ENCODE results near the gene RNU1-3. TPM values are rescaled to one million over a fixed set of nuclear protein-coding genes. Genes with fewer than 3 reads are reported as not detected.
"Not testable (repeated sequence)": the region's sequence is repeated elsewhere in the genome, so short reads cannot be mapped to it uniquely, and the experiment has no call there.

RNU1-3 gene
- total RNA-seq, 2 experiments from 2014 or later: 4,982 to 5,937 TPM

DNA sequence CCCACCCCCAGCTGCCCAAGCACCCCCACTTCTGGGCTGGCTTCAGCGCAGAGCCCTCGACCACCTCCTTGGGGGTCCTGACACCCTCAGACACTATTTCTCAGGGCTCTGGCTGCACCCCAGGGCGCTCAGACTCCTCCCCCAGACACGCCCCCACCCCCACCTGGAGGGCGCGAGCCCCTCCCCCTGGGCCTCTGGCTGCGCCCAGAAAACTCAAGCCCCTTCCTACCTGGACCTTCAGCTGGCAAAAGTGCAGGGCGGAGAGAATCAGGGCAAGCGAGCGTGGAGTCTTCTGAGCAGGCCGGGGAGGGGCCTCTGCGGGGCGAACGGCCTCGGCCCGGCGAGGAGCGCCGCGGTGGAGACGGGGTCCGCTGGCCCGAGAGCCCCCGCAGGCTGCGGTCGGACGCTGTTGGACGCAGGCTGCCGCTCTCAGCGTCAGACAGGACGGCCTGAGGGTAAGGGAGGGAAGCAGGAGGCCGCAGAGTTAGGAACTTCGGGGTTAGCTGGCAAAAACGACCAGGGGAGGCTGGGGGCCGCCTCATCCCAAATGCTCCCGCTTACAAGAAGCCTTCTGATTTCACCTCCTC lies 36.0 kb downstream of the RNU1-3 start:
- Mint-ChIP-seq H3K36me3 (ENCODE audit: low read depth) (peaks cover 37% of the 10 kb centered on the region), H3K9me3 (no peaks in the 10 kb centered on the region), H3K27me3 (no peaks in the 10 kb centered on the region), H3K4me1 (ENCODE audit: low read depth) (peaks cover 7% of the 10 kb centered on the region), H3K4me3 (no peak overlapping the region), H3K27ac (no peak overlapping the region)
- ATAC-seq (ENCODE audit: poor library complexity): no peak
- intact Hi-C loops (cut with DNase I, micrococcal nuclease): loop anchor here in 1 of 2 experiments (2.0 to 10.0 kb wide), 2 partner anchors 20 to 126 kb away; no protein-coding TSS in a partner anchor
- ChIA-PET CTCF (no interaction called here), POLR2A (interaction anchor here (1.1 kb wide), 1 partner anchor 117 kb away, joined by 3 read pairs; no protein-coding TSS in a partner anchor)
- no peak for TF ChIP-seq CTCF (IDR thresholded peaks at IDR 0.05)
- H3K36me3 ChIP-seq (ENCODE audit: insufficient read depth, low read length): peaks cover 81% of the 10 kb centered on the region
- DNase-seq: peak in 4 of 14 experiments; percentile 2 to 51 (median 28)
- no peaks in the 10 kb centered on the region for H3K4me1 ChIP-seq (ENCODE audit: insufficient read depth, low read length)
- no peak overlapping the region for H3K27ac ChIP-seq (ENCODE audit: low read depth in 1 of 2, low read length in 2 of 2)
- H3K4me3 ChIP-seq (ENCODE audit: low read length): no peak overlapping the region
- H3K9me3 ChIP-seq (ENCODE audit: control insufficient read depth in 1 of 2, insufficient read depth in 1 of 2, low read length in 2 of 2): no peaks in the 10 kb centered on the region
- no peaks in the 10 kb centered on the region for H3K27me3 ChIP-seq (ENCODE audit: control insufficient read depth in 1 of 2, insufficient read depth in 2 of 2, low read length in 2 of 2)

GRCh38 chr1:16629916-16630530 lies 36.7 kb downstream of the RNU1-3 start:
- H3K4me1 ChIP-seq (ENCODE audit: insufficient read depth, low read length); H3K4me3 Mint-ChIP-seq; H3K27ac ChIP-seq (ENCODE audit: low read depth in 1 of 2, low read length in 2 of 2); H3K9me3 ChIP-seq (ENCODE audit: control insufficient read depth in 1 of 2, insufficient read depth in 1 of 2, low read length in 2 of 2); H3K27ac Mint-ChIP-seq; H3K9me3 Mint-ChIP-seq; ATAC-seq (ENCODE audit: poor library complexity); H3K4me3 ChIP-seq (ENCODE audit: low read length); POLR2A ChIA-PET; CTCF ChIA-PET; H3K27me3 Mint-ChIP-seq; H3K4me1 Mint-ChIP-seq (ENCODE audit: low read depth); H3K27me3 ChIP-seq (ENCODE audit: control insufficient read depth in 1 of 2, insufficient read depth in 2 of 2, low read length in 2 of 2): not testable (repeated sequence)
- peak in 4 of 14 experiments; percentile 2 to 45 (median 30) for DNase-seq
- intact Hi-C loops (cut with DNase I, micrococcal nuclease): loop anchor here in 1 of 2 experiments (2.0 to 10.0 kb wide), 2 partner anchors 19 to 125 kb away; no protein-coding TSS in a partner anchor
- peaks cover 83% of the 10 kb centered on the region for H3K36me3 ChIP-seq (ENCODE audit: insufficient read depth, low read length)
- peaks cover 37% of the 10 kb centered on the region for H3K36me3 Mint-ChIP-seq (ENCODE audit: low read depth)

- Mint-ChIP-seq H3K27me3 (no peaks in the 10 kb centered on the region), H3K27ac (no peak overlapping the region), H3K4me1 (ENCODE audit: low read depth) (no peaks in the 10 kb centered on the region), H3K4me3 (no peak overlapping the region), H3K9me3 (no peaks in the 10 kb centered on the region), H3K36me3 (ENCODE audit: low read depth) (peaks cover 37% of the 10 kb centered on the region)
- Histone ChIP-seq H3K27me3 (ENCODE audit: control insufficient read depth in 1 of 2, insufficient read depth in 2 of 2, low read length in 2 of 2) (no peaks in the 10 kb centered on the region), H3K4me1 (ENCODE audit: insufficient read depth, low read length) (no peaks in the 10 kb centered on the region), H3K9me3 (ENCODE audit: control insufficient read depth in 1 of 2, insufficient read depth in 1 of 2, low read length in 2 of 2) (no peaks in the 10 kb centered on the region), H3K36me3 (ENCODE audit: insufficient read depth, low read length) (peaks cover 83% of the 10 kb centered on the region), H3K4me3 (ENCODE audit: low read length) (no peak overlapping the region), H3K27ac (ENCODE audit: low read depth in 1 of 2, low read length in 2 of 2) (no peak overlapping the region)
- POLR2A ChIA-PET: no interaction called here
- CTCF ChIA-PET: no interaction called here
- no peak for ATAC-seq (ENCODE audit: poor library complexity)
- no peak for TF ChIP-seq CTCF (IDR thresholded peaks at IDR 0.05)
- peak in 3 of 14 experiments; percentile 12 to 50 (median 39) for DNase-seq
- intact Hi-C loops (cut with DNase I, micrococcal nuclease): no loop called here
Measured at GRCh38 chr1:16628361-16629111, 38.2 kb downstream of the RNU1-3 start.

GRCh38 chr1:16626409-16626983 lies 40.3 kb downstream of the RNU1-3 start:
- H3K27ac Mint-ChIP-seq; ATAC-seq (ENCODE audit: poor library complexity); H3K4me3 Mint-ChIP-seq; intact Hi-C loops (cut with DNase I, micrococcal nuclease); H3K9me3 Mint-ChIP-seq; H3K4me3 ChIP-seq (ENCODE audit: low read length); H3K4me1 Mint-ChIP-seq (ENCODE audit: low read depth); H3K9me3 ChIP-seq (ENCODE audit: control insufficient read depth in 1 of 2, insufficient read depth in 1 of 2, low read length in 2 of 2); H3K27ac ChIP-seq (ENCODE audit: low read depth in 1 of 2, low read length in 2 of 2); H3K27me3 Mint-ChIP-seq; H3K4me1 ChIP-seq (ENCODE audit: insufficient read depth, low read length); H3K27me3 ChIP-seq (ENCODE audit: control insufficient read depth in 1 of 2, insufficient read depth in 2 of 2, low read length in 2 of 2): not testable (repeated sequence)
- H3K36me3 ChIP-seq (ENCODE audit: insufficient read depth, low read length): peaks cover 80% of the 10 kb centered on the region
- DNase-seq: peak in 2 of 14 experiments; percentile 19 to 39
- peaks cover 37% of the 10 kb centered on the region for H3K36me3 Mint-ChIP-seq (ENCODE audit: low read depth)
- ChIA-PET CTCF (interaction anchor here (0.9 kb wide), 1 partner anchor 9 kb away, joined by 4 read pairs; no protein-coding TSS in a partner anchor), POLR2A (interaction anchor here (2.0 kb wide), 1 partner anchor 18 kb away, joined by 7 read pairs; no protein-coding TSS in a partner anchor)
